ENCODE data around the gene DCUN1D2. TPM values are rescaled to one million over a fixed set of nuclear protein-coding genes. Genes with fewer than 3 reads are reported as not detected.

Gene DCUN1D2
- total RNA-seq, 1 donor from 2014 or later, result 23.8 TPM

- Mint-ChIP-seq H3K27ac (no peak overlapping the region), H3K36me3 (peaks cover 18% of the 10 kb centered on the region), H3K4me1 (peaks cover 8% of the 10 kb centered on the region), H3K9me3 (no peaks in the 10 kb centered on the region), H3K27me3 (ENCODE audit: insufficient read depth, low read depth) (peaks cover 2% of the 10 kb centered on the region), H3K4me3 (no peak overlapping the region)
- no peaks in the 10 kb centered on the region for H3K27me3 ChIP-seq
- H3K79me2 ChIP-seq (ENCODE audit: low read depth), result no peaks in the 10 kb centered on the region
- no peaks in the 10 kb centered on the region for H3K36me3 ChIP-seq
- TF ChIP-seq EZH2 (IDR thresholded peaks at IDR 0.05), result no peak
- no peak for TF ChIP-seq CTCF (IDR thresholded peaks at IDR 0.05)
- TF ChIP-seq EZH2phosphoT487 (IDR thresholded peaks at IDR 0.05), result no peak
- no peaks in the 10 kb centered on the region for H3F3A ChIP-seq (ENCODE audit: low read depth)
- H3K4me1 ChIP-seq, result no peaks in the 10 kb centered on the region
- no peaks in the 10 kb centered on the region for H4K20me1 ChIP-seq (ENCODE audit: low read depth)
- H2AFZ ChIP-seq (replicated peaks), result no peak overlapping the region
- no peak overlapping the region for H3K9ac ChIP-seq
- no peak overlapping the region for H3K27ac ChIP-seq
- no peak overlapping the region for H3K4me2 ChIP-seq
- H3K9me3 ChIP-seq (ENCODE audit: low read depth), result no peaks in the 10 kb centered on the region
- no peak for DNase-seq (ENCODE audit: low spot score)
- H3K4me3 ChIP-seq, result no peak overlapping the region
Measured at GRCh38 chr13:113454936-113455335, 35.6 kb downstream of the DCUN1D2 start.

GRCh38 chr13:113452942-113453901, 37.3 kb downstream of the DCUN1D2 start, which contains the start of gene ADPRHL1:
Gene ADPRHL1, minus strand, starts transcription at chr13:113453488. Its CDS starts 51 bp downstream, at chr13:113453437.
- no peaks in the 10 kb centered on the region for H3K36me3 ChIP-seq
- no peaks in the 10 kb centered on the region for H3K79me2 ChIP-seq (ENCODE audit: low read depth)
- no peaks in the 10 kb centered on the region for H4K20me1 ChIP-seq (ENCODE audit: low read depth)
- H3K4me3 Mint-ChIP-seq, result no peak within 1 kb of the TSS
- TF ChIP-seq EZH2phosphoT487 (IDR thresholded peaks at IDR 0.05) (no peak), CTCF (IDR thresholded peaks at IDR 0.05) (no peak), EZH2 (IDR thresholded peaks at IDR 0.05) (no peak)
- H3K27ac Mint-ChIP-seq, result peak within 1 kb of the TSS; percentile 57
- H2AFZ ChIP-seq (replicated peaks), result no peak within 1 kb of the TSS
- no peak within 1 kb of the TSS for H3K4me2 ChIP-seq
- H3K4me1 Mint-ChIP-seq, result peaks cover 11% of the 10 kb centered on the region
- no peaks in the 10 kb centered on the region for H3K9me3 Mint-ChIP-seq
- H3K4me1 ChIP-seq, result no peaks in the 10 kb centered on the region
- H3K9ac ChIP-seq, result no peak within 1 kb of the TSS
- H3K27me3 ChIP-seq, result no peaks in the 10 kb centered on the region
- peaks cover 2% of the 10 kb centered on the region for H3K27me3 Mint-ChIP-seq (ENCODE audit: insufficient read depth, low read depth)
- no peak within 1 kb of the TSS for H3K27ac ChIP-seq
- H3K9me3 ChIP-seq (ENCODE audit: low read depth), result no peaks in the 10 kb centered on the region
- no peaks in the 10 kb centered on the region for H3F3A ChIP-seq (ENCODE audit: low read depth)
- DNase-seq (ENCODE audit: low spot score), result no peak
- no peak within 1 kb of the TSS for H3K4me3 ChIP-seq
- H3K36me3 Mint-ChIP-seq, result peaks cover 17% of the 10 kb centered on the region

- H3K9ac ChIP-seq, result no peak overlapping the region
- no peak overlapping the region for H2AFZ ChIP-seq (replicated peaks)
- H4K20me1 ChIP-seq (ENCODE audit: low read depth), result no peaks in the 10 kb centered on the region
- no peaks in the 10 kb centered on the region for H3K4me1 ChIP-seq
- TF ChIP-seq EZH2 (IDR thresholded peaks at IDR 0.05) (no peak), EZH2phosphoT487 (IDR thresholded peaks at IDR 0.05) (no peak), CTCF (IDR thresholded peaks at IDR 0.05) (no peak)
- Mint-ChIP-seq H3K4me3 (no peak overlapping the region), H3K36me3 (peaks cover 16% of the 10 kb centered on the region), H3K27me3 (ENCODE audit: insufficient read depth, low read depth) (peaks cover 2% of the 10 kb centered on the region), H3K27ac (peak overlapping the region; percentile 57), H3K4me1 (peaks cover 11% of the 10 kb centered on the region), H3K9me3 (no peaks in the 10 kb centered on the region)
- H3F3A ChIP-seq (ENCODE audit: low read depth), result no peaks in the 10 kb centered on the region
- H3K27me3 ChIP-seq, result no peaks in the 10 kb centered on the region
- DNase-seq (ENCODE audit: low spot score), result no peak
- H3K9me3 ChIP-seq (ENCODE audit: low read depth), result no peaks in the 10 kb centered on the region
- H3K27ac ChIP-seq, result no peak overlapping the region
- H3K4me2 ChIP-seq, result no peak overlapping the region
- no peaks in the 10 kb centered on the region for H3K36me3 ChIP-seq
- no peaks in the 10 kb centered on the region for H3K79me2 ChIP-seq (ENCODE audit: low read depth)
- no peak overlapping the region for H3K4me3 ChIP-seq
Measured at GRCh38 chr13:113452466-113452865, 38.0 kb downstream of the DCUN1D2 start.
